DOHH2 (cell line): ENCODE data around the gene LLPH.

Experiments
- CTCF ChIP-seq: fragments of 200-600 bp; sonication (generic); IDR thresholded peaks from one replicate; pipeline ENCODE4 v1.5.1; 2014; ENCODE audit warnings: antibody characterized with exemption, mild to moderate bottlenecking, low read depth, low read length; ENCODE audit not compliant: poor library complexity, severe bottlenecking
- EZH2phosphoT487 ChIP-seq: fragments of 200-600 bp; sonication (generic); IDR thresholded peaks from 2 replicates; pipeline ENCODE4 v1.6.1; 2017; ENCODE audit warnings: borderline replicate concordance, mild to moderate bottlenecking, antibody characterized with exemption, low read length, moderate library complexity, mixed read lengths

- no peak for TF ChIP-seq CTCF
- no peak for TF ChIP-seq EZH2phosphoT487
Measured at GRCh38 chr12:66074561-66074960, 56.0 kb downstream of the LLPH start.
